Mammary epithelial cell (primary cell): ENCODE results near the gene BSDC1.

ENCODE experiments used
- CTCF ChIP-seq, 2 donors: IDR thresholded peaks in 1 of 2; conservative IDR thresholded peaks in 1 of 2; 2 replicates each; pipeline ENCODE4 v1.5.1; 2011 to 2012; ENCODE audit warnings: inconsistent platforms in 2 of 2, low read length in 2 of 2, mild to moderate bottlenecking in 2 of 2, control low read depth in 1 of 2, low read depth in 1 of 2; ENCODE audit not compliant: insufficient read depth in 1 of 2; ENCODE audit errors: extremely low read depth in 1 of 2
- EZH2 ChIP-seq: IDR thresholded peaks from 2 replicates; pipeline ENCODE4 v1.6.1; 2012; ENCODE audit warnings: low read length, inconsistent platforms, borderline replicate concordance

GRCh38 chr1:32327204-32327603 is 67.0 kb downstream of the BSDC1 start:
- no peak for TF ChIP-seq CTCF (conservative IDR thresholded peaks at IDR 0.05 in 1 of 2, IDR thresholded peaks at IDR 0.05 in 1 of 2; ENCODE audit: extremely low read depth in 1 of 2, insufficient read depth in 1 of 2, low read depth in 1 of 2, low read length in 2 of 2)
- no peak for TF ChIP-seq EZH2
